Measurements from ENCODE around the gene ARID1B. TPM values are rescaled to one million over a fixed set of nuclear protein-coding genes. Genes with fewer than 3 reads are reported as not detected.

The ARID1B gene
- total RNA-seq, 1 experiment from 2014 or later: 60.3 TPM

GRCh38 chr6:157017861-157018260 lies 240.7 kb downstream of the ARID1B start:
- no peaks in the 10 kb centered on the region for H3K27me3 Mint-ChIP-seq (ENCODE audit: low read depth)
- TF ChIP-seq IRF2 (CRISPR knock-in tag; IDR thresholded peaks at IDR 0.05; ENCODE audit: borderline replicate concordance, low read depth) (no peak), FOXJ3 (CRISPR knock-in tag; IDR thresholded peaks at IDR 0.05; ENCODE audit: borderline replicate concordance) (no peak), ATF2 (CRISPR knock-in tag; IDR thresholded peaks at IDR 0.05; ENCODE audit: borderline replicate concordance, low read depth) (no peak), CREB1 (CRISPR knock-in tag; IDR thresholded peaks at IDR 0.05) (no peak), ZNF532 (CRISPR knock-in tag; IDR thresholded peaks at IDR 0.05; ENCODE audit: borderline replicate concordance) (no peak), NFYB (CRISPR knock-in tag; conservative IDR thresholded peaks at IDR 0.05; ENCODE audit: low read depth) (no peak), MXD4 (CRISPR knock-in tag; IDR thresholded peaks at IDR 0.05; ENCODE audit: borderline replicate concordance) (no peak), PRDM15 (CRISPR knock-in tag; IDR thresholded peaks at IDR 0.05) (no peak), NR3C1 (CRISPR knock-in tag; conservative IDR thresholded peaks at IDR 0.05; ENCODE audit: low read depth) (no peak)
- H3K9me3 Mint-ChIP-seq: no peaks in the 10 kb centered on the region
- ChIA-PET CTCF (no interaction called here), POLR2A (interaction anchor here (0.6 kb wide), 1 partner anchor 285 kb away, joined by 3 read pairs; no protein-coding TSS in a partner anchor)
- DNase-seq (ENCODE audit: low spot score) (no peak), ATAC-seq (no peak)
- H3K36me3 Mint-ChIP-seq: no peaks in the 10 kb centered on the region
- H3K4me3 Mint-ChIP-seq: no peak overlapping the region
- peaks cover 55% of the 10 kb centered on the region for H3K4me1 Mint-ChIP-seq
- H3K27ac Mint-ChIP-seq: no peak overlapping the region

GRCh38 chr6:157019115-157019641 lies 242.0 kb downstream of the ARID1B start:
- no peak for DNase-seq (ENCODE audit: low spot score)
- ChIA-PET CTCF (interaction anchor here (1.1 to 1.2 kb wide), 2 partner anchors 77 to 139 kb away, joined by 4 to 6 read pairs; no protein-coding TSS in a partner anchor), POLR2A (no interaction called here)
- TF ChIP-seq ZNF263 (CRISPR knock-in tag; IDR thresholded peaks at IDR 0.05; ENCODE audit: low read depth) (no peak), MAX (CRISPR knock-in tag; IDR thresholded peaks at IDR 0.05) (no peak)
- Mint-ChIP-seq H3K9me3 (no peaks in the 10 kb centered on the region), H3K36me3 (no peaks in the 10 kb centered on the region), H3K27me3 (ENCODE audit: low read depth) (no peaks in the 10 kb centered on the region), H3K4me1 (peaks cover 53% of the 10 kb centered on the region), H3K4me3 (no peak overlapping the region), H3K27ac (peak overlapping the region; percentile 89)
- no peak for ATAC-seq

GRCh38 chr6:157019733-157020132 lies 242.6 kb downstream of the ARID1B start:
- no peaks in the 10 kb centered on the region for H3K27me3 Mint-ChIP-seq (ENCODE audit: low read depth)
- CTCF ChIA-PET: interaction anchor here (1.1 to 1.2 kb wide), 2 partner anchors 77 to 139 kb away, joined by 4 to 6 read pairs; no protein-coding TSS in a partner anchor
- POLR2A ChIA-PET: no interaction called here
- H3K27ac Mint-ChIP-seq: peak overlapping the region; percentile 89
- ATAC-seq (no peak), DNase-seq (ENCODE audit: low spot score) (no peak)
- peaks cover 52% of the 10 kb centered on the region for H3K4me1 Mint-ChIP-seq
- no peaks in the 10 kb centered on the region for H3K36me3 Mint-ChIP-seq
- H3K9me3 Mint-ChIP-seq: peaks cover under 1% of the 10 kb centered on the region; the same call in 1 of the 2 replicates
- peak overlapping the region; percentile 50 for H3K4me3 Mint-ChIP-seq
- TF ChIP-seq ZNF232 (CRISPR knock-in tag; IDR thresholded peaks at IDR 0.05): no peak
- no peak for TF ChIP-seq ZNF317 (CRISPR knock-in tag; IDR thresholded peaks at IDR 0.05; ENCODE audit: borderline replicate concordance, low read depth)
- no peak for TF ChIP-seq ATF6 (CRISPR knock-in tag; IDR thresholded peaks at IDR 0.05)
- TF ChIP-seq PRDM15 (CRISPR knock-in tag; IDR thresholded peaks at IDR 0.05): no peak
- no peak for TF ChIP-seq EMX1 (CRISPR knock-in tag; IDR thresholded peaks at IDR 0.05)
